Measurements from ENCODE around the gene LRRIQ4.

LRRIQ4 gene

GRCh38 chr3:169787791-169788190, 24.9 kb upstream of the LRRIQ4 start:
- H3K27ac Mint-ChIP-seq = no peak overlapping the region
- no peak overlapping the region for H3K4me3 Mint-ChIP-seq
- H3K27me3 Mint-ChIP-seq = no peaks in the 10 kb centered on the region
- H3K4me1 Mint-ChIP-seq (ENCODE audit: low read depth) = peaks cover 7% of the 10 kb centered on the region
- no peaks in the 10 kb centered on the region for H3K9me3 Mint-ChIP-seq
- H3K36me3 Mint-ChIP-seq (ENCODE audit: low read depth) = peaks cover 72% of the 10 kb centered on the region

DNA sequence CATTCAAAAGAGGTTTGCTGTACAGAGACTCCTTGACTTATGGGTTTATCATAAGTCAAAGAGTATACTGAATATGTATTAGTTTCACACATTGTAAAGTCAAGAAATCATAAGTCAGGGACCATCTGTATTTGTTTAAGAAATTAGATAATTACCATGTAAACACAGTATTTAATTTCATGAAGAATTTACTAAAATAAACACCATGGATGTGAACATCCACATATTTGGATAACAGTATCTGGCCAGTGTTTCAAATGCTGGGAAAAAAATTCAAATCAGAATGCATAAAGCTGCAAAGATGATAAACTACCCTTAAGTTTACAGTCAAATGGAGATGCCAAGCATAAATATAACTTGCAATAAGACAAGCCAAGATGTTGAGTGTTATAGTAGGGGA, 22.5 kb upstream of the LRRIQ4 start:
- H3K36me3 Mint-ChIP-seq (ENCODE audit: low read depth) = peaks cover 62% of the 10 kb centered on the region
- H3K27ac Mint-ChIP-seq = no peak overlapping the region
- no peaks in the 10 kb centered on the region for H3K27me3 Mint-ChIP-seq
- H3K4me3 Mint-ChIP-seq = no peak overlapping the region
- peaks cover 7% of the 10 kb centered on the region for H3K4me1 Mint-ChIP-seq (ENCODE audit: low read depth)
- no peaks in the 10 kb centered on the region for H3K9me3 Mint-ChIP-seq

DNA sequence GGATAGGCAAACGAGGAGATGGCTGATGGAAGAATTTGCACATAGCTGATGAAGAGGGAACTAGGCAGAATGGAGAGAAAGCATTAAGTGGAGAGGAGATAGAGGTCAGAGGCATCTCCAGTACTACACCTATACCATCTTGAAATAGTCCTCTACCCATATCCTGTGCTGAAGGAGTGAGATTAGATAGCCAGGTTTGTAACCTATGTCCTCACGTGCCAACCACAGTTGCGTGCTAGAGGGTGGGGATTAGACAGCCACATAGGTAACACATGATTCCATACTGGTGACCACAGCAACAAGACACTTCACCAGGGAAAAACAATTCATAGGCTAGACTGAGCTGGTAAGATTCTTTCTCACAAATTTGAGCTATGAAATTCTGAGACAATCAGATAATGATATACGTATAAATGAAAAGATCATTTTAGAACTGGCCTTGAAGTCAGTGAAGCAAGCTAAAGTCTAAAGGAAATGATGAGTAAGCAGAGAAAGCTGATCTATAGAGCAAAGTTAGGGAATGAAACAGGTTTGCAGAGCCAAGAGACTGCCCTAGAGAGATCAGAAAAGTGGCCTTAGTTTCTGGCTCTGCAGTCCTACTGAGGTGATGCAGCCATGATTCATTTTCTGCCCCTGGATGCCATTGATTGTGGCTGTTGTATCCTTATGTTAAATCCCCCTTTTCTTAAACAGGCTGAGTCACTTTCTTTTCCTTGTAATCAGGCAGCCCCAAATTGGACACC, 21.8 kb upstream of the LRRIQ4 start:
- H3K27ac Mint-ChIP-seq = peak overlapping the region; percentile 9
- no peaks in the 10 kb centered on the region for H3K27me3 Mint-ChIP-seq
- no peak overlapping the region for H3K4me3 Mint-ChIP-seq
- H3K9me3 Mint-ChIP-seq = no peaks in the 10 kb centered on the region
- H3K36me3 Mint-ChIP-seq (ENCODE audit: low read depth) = peaks cover 55% of the 10 kb centered on the region
- peaks cover 7% of the 10 kb centered on the region for H3K4me1 Mint-ChIP-seq (ENCODE audit: low read depth)

GRCh38 chr3:169792359-169792758, 20.3 kb upstream of the LRRIQ4 start:
- Mint-ChIP-seq H3K4me3 (no peak overlapping the region), H3K27me3 (no peaks in the 10 kb centered on the region), H3K4me1 (ENCODE audit: low read depth) (peaks cover 7% of the 10 kb centered on the region), H3K27ac (no peak overlapping the region), H3K36me3 (ENCODE audit: low read depth) (peaks cover 41% of the 10 kb centered on the region), H3K9me3 (no peaks in the 10 kb centered on the region)

DNA sequence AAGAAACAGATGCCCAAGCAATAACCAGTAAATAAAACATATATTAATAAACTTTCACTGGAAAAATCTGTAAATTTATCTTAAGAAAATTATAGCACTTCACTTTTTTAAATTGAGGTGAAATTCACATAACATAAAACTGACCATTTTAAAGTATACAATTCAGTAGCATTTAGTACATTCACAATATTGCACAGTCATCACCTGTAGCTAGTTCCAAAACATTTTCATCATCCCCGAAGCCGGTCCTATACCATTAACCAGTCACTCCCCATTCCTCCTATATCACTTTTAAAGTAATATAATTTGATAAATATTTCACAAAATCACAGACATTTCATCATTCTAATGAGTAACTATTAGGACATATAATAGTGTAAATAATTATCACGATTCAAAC, 8.0 kb upstream of the LRRIQ4 start:
- H3K9me3 Mint-ChIP-seq = no peaks in the 10 kb centered on the region

GRCh38 chr3:169809230-169809795, 3.4 kb upstream of the LRRIQ4 start:
- H3K27me3 Mint-ChIP-seq = no peaks in the 10 kb centered on the region

More for the DNA sequence above, 8.0 kb upstream of the LRRIQ4 start:
- H3K27me3 Mint-ChIP-seq = no peaks in the 10 kb centered on the region
- no peaks in the 10 kb centered on the region for H3K36me3 Mint-ChIP-seq (ENCODE audit: low read depth)
- no peaks in the 10 kb centered on the region for H3K4me1 Mint-ChIP-seq (ENCODE audit: low read depth)
- H3K27ac Mint-ChIP-seq = no peak overlapping the region
- no peak overlapping the region for H3K4me3 Mint-ChIP-seq

DNA sequence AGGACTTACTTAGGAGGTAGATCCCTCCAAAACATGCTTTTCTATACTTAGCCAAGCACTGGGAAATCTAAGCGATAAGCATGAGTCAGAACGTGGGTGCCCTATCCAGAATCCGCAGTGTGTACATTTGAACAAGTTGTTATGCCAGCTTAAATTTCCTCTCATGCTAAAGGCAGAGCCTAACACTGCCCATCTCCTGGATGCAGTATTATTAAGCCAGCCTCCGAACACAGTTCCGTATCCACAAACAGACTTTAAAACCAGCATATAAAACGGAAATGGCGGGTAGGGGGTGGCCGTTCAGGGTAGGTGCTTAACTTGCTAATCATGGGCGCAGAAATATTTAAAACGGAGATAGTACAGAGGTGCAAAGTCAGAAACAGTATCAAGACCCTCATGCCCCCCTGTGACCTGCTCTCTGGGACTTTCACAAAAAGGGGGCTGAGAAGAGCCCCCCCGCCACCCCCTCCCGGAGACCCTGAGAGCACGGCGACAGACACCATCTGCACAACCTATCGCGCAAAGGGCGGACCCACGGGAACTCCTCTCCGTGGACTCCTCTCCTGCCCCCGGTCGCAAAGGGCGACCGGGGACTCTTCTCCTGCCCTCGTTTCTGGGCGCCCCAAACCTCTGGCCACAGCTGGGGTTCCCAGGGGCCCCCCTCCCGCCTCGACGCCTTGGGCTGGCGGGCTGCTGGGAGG, 889 bp upstream of the LRRIQ4 start:
- H3K4me3 Mint-ChIP-seq = peak overlapping the region; percentile 79
- peaks cover 25% of the 10 kb centered on the region for H3K4me1 Mint-ChIP-seq (ENCODE audit: low read depth)
- peak overlapping the region; percentile 61 for H3K27ac Mint-ChIP-seq
- peaks cover 8% of the 10 kb centered on the region for H3K9me3 Mint-ChIP-seq
- peaks cover 6% of the 10 kb centered on the region for H3K27me3 Mint-ChIP-seq
- peaks cover 5% of the 10 kb centered on the region for H3K36me3 Mint-ChIP-seq (ENCODE audit: low read depth)

More at GRCh38 chr3:169809230-169809795, 3.4 kb upstream of the LRRIQ4 start:
- Mint-ChIP-seq H3K36me3 (ENCODE audit: low read depth) (no peaks in the 10 kb centered on the region), H3K4me3 (no peak overlapping the region), H3K27ac (no peak overlapping the region), H3K4me1 (ENCODE audit: low read depth) (peaks cover 24% of the 10 kb centered on the region), H3K9me3 (no peaks in the 10 kb centered on the region)

- Mint-ChIP-seq H3K4me3 (peak overlapping the region; percentile 79), H3K4me1 (ENCODE audit: low read depth) (peaks cover 25% of the 10 kb centered on the region)
These were observed 608 bp downstream of the LRRIQ4 start for GRCh38 chr3:169813278-169813677.

DNA sequence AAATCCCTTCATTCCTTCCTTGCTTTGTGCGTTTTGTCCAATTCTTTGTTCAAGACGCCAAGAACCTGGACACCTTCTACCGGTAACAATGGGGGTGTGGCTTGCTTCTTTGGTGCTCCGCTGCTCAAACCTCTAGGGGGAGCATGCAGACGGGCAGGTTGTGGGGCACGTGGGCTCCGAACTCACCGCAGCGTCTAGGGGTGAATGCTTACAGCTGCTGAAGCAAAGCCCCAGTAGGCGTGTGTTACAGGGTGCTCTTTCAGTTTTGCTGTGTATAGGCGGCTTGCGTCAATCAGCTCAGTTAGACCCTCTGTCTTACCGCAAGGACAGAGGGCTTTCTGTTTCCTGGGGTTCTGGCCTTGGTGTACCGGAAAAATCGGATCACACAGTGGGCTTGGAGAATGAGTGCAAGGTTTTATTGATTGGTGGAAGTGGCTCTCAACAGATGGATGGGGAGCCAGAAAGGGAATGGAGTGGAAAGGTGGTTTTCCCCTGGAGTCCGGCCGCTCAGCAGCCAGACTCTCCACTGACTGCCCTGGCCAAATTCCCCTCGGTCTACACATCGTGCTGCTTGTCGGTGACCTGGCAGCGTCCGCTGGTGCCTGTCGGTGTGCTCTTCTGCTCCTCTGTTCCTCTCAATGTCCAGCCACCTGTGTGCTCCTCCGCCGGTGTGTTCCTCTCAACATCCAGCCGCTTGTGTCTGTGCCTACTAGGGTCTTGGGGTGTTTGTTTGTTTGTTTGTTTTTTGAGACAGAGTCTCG, 1.3 kb downstream of the LRRIQ4 start:
- Mint-ChIP-seq H3K4me1 (ENCODE audit: low read depth) (peaks cover 25% of the 10 kb centered on the region), H3K27me3 (peaks cover 9% of the 10 kb centered on the region), H3K27ac (peak overlapping the region; percentile 69), H3K4me3 (peak overlapping the region; percentile 79), H3K36me3 (ENCODE audit: low read depth) (peaks cover 5% of the 10 kb centered on the region), H3K9me3 (peaks cover 8% of the 10 kb centered on the region)

More at GRCh38 chr3:169813278-169813677, 608 bp downstream of the LRRIQ4 start:
- peaks cover 5% of the 10 kb centered on the region for H3K36me3 Mint-ChIP-seq (ENCODE audit: low read depth)
- peaks cover 8% of the 10 kb centered on the region for H3K9me3 Mint-ChIP-seq
- peaks cover 7% of the 10 kb centered on the region for H3K27me3 Mint-ChIP-seq
- H3K27ac Mint-ChIP-seq = peak overlapping the region; percentile 69

GRCh38 chr3:169815590-169816150, 3.0 kb downstream of the LRRIQ4 start:
- Mint-ChIP-seq H3K36me3 (ENCODE audit: low read depth) (peaks cover 5% of the 10 kb centered on the region), H3K27me3 (peaks cover 9% of the 10 kb centered on the region), H3K9me3 (peaks cover 8% of the 10 kb centered on the region), H3K4me3 (no peak overlapping the region), H3K4me1 (ENCODE audit: low read depth) (peaks cover 25% of the 10 kb centered on the region), H3K27ac (no peak overlapping the region)

DNA sequence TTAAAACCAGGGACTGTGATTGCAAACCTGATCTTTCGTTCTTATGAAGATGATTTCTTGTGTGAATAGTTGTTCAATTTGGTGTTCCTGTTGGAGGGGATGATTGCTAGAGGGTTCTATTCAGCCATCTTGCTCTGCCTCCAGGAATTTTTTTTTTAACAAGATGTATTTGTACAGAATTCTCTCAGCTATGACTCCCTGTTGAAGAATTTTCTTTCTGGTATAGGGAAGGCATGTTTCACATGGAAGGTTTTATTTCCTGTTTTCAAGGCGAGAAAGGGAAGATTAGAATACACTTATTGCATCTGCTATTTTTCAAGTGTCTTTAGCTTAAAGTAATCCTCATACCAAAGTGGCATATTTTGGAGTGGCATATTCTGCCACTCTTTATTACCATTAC, 5.6 kb downstream of the LRRIQ4 start:
- H3K36me3 Mint-ChIP-seq (ENCODE audit: low read depth) = peaks cover 5% of the 10 kb centered on the region
- no peak overlapping the region for H3K27ac Mint-ChIP-seq
- no peak overlapping the region for H3K4me3 Mint-ChIP-seq
- peaks cover 8% of the 10 kb centered on the region for H3K9me3 Mint-ChIP-seq
- peaks cover 9% of the 10 kb centered on the region for H3K27me3 Mint-ChIP-seq
- peaks cover 12% of the 10 kb centered on the region for H3K4me1 Mint-ChIP-seq (ENCODE audit: low read depth)

DNA sequence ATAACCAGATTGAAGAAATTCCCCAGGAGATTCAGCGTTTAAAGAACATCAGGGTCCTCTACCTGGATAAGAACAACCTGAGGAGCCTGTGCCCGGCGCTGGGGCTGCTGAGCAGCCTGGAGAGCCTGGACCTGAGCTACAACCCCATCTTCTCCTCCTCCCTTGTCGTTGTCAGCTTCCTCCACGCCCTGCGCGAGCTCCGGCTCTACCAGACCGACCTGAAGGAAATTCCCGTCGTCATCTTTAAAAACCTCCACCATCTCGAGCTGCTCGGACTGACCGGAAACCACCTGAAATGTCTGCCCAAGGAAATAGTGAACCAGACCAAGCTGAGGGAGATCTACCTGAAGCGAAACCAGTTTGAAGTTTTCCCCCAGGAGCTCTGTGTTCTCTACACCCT, 9.4 kb downstream of the LRRIQ4 start:
- Mint-ChIP-seq H3K9me3 (no peaks in the 10 kb centered on the region), H3K27me3 (peaks cover 4% of the 10 kb centered on the region), H3K4me3 (no peak overlapping the region), H3K4me1 (ENCODE audit: low read depth) (no peaks in the 10 kb centered on the region), H3K27ac (no peak overlapping the region), H3K36me3 (ENCODE audit: low read depth) (no peaks in the 10 kb centered on the region)

GRCh38 chr3:169822540-169822939, 9.9 kb downstream of the LRRIQ4 start:
- Mint-ChIP-seq H3K27ac (no peak overlapping the region), H3K27me3 (peaks cover 4% of the 10 kb centered on the region), H3K4me3 (no peak overlapping the region), H3K9me3 (no peaks in the 10 kb centered on the region), H3K36me3 (ENCODE audit: low read depth) (no peaks in the 10 kb centered on the region), H3K4me1 (ENCODE audit: low read depth) (no peaks in the 10 kb centered on the region)

DNA sequence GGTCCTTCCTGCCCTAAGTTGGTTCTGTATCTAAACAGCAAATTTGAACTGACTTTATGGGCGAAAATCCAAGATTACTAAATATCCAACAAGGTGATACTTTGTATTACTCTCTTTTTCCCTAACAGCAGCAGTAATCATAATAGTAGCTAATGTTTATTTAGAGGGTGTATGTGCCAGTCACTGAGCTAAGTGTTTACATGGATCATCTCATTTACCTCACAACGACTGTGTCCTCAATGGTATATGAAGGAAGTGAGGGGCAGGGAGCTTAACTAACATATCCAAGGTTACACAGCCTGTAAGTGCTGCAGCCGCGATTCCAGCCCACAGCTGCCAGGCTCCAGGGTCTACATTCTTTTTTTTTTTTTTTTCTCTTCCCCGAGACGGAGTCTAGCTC, 10.3 kb downstream of the LRRIQ4 start:
- no peak overlapping the region for H3K27ac Mint-ChIP-seq
- H3K4me1 Mint-ChIP-seq (ENCODE audit: low read depth) = no peaks in the 10 kb centered on the region
- H3K4me3 Mint-ChIP-seq = no peak overlapping the region
- H3K27me3 Mint-ChIP-seq = peaks cover 4% of the 10 kb centered on the region
- H3K36me3 Mint-ChIP-seq (ENCODE audit: low read depth) = no peaks in the 10 kb centered on the region
- H3K9me3 Mint-ChIP-seq = no peaks in the 10 kb centered on the region

Measured in stimulated activated naive CD8-positive, alpha-beta T cell treated with anti-CD3 and anti-CD28 coated beads, Interleukin-15, Interleukin-2, amounts not matched to agents 100 ng/mL and 50 ng/mL, for 24 hours (primary cell).